Measurements from ENCODE around the gene MAP2K4. TPM values are rescaled to one million over a fixed set of nuclear protein-coding genes. Genes with fewer than 3 reads are reported as not detected.

The MAP2K4 gene
- total RNA-seq, 1 donor = 39.3 TPM

- no peak for DNase-seq (ENCODE audit: low read depth)
- no peak overlapping the region for H3K4me3 ChIP-seq (ENCODE audit: low read depth, low read length)
- TF ChIP-seq CTCF (IDR thresholded peaks at IDR 0.05; ENCODE audit: insufficient read depth, low read depth, low read length) = no peak
These were observed 30.2 kb upstream of the MAP2K4 start for GRCh38 chr17:11990363-11990983.

GRCh38 chr17:11991461-11991860 is 29.2 kb upstream of the MAP2K4 start:
- no peak overlapping the region for H3K4me3 ChIP-seq (ENCODE audit: low read depth, low read length)
- DNase-seq (ENCODE audit: low read depth) = no peak
- TF ChIP-seq CTCF (IDR thresholded peaks at IDR 0.05; ENCODE audit: insufficient read depth, low read depth, low read length) = no peak

GRCh38 chr17:11996722-11997146 is 23.9 kb upstream of the MAP2K4 start:
- DNase-seq (ENCODE audit: low read depth) = peak; percentile 43
- H3K4me3 ChIP-seq (ENCODE audit: low read depth, low read length) = peak overlapping the region; percentile 83
- peak; percentile 16 for TF ChIP-seq CTCF (IDR thresholded peaks at IDR 0.05; ENCODE audit: insufficient read depth, low read depth, low read length)

GRCh38 chr17:11997147-11997971 is 23.3 kb upstream of the MAP2K4 start, which contains the start of gene ZNF18:
TSS of gene ZNF18 (minus strand) at chr17:11997475. CDS start at chr17:11992829, 4,646 bp downstream.
- TF ChIP-seq CTCF (IDR thresholded peaks at IDR 0.05; ENCODE audit: insufficient read depth, low read depth, low read length) = no peak
- H3K4me3 ChIP-seq (ENCODE audit: low read depth, low read length) = peak within 1 kb of the TSS; percentile 83
- DNase-seq (ENCODE audit: low read depth) = peak; percentile 94

- TF ChIP-seq CTCF (IDR thresholded peaks at IDR 0.05; ENCODE audit: insufficient read depth, low read depth, low read length) = no peak
- DNase-seq (ENCODE audit: low read depth) = no peak
- peak overlapping the region; percentile 83 for H3K4me3 ChIP-seq (ENCODE audit: low read depth, low read length)
These were observed 22.8 kb upstream of the MAP2K4 start for GRCh38 chr17:11997972-11998233.

GRCh38 chr17:11999696-12000095 is 21.0 kb upstream of the MAP2K4 start:
- no peak overlapping the region for H3K4me3 ChIP-seq (ENCODE audit: low read depth, low read length)
- TF ChIP-seq CTCF (IDR thresholded peaks at IDR 0.05; ENCODE audit: insufficient read depth, low read depth, low read length) = no peak
- DNase-seq (ENCODE audit: low read depth) = peak; percentile 63
